ENCODE results near the gene MOV10L1. TPM values are rescaled to one million over a fixed set of nuclear protein-coding genes. Genes with fewer than 3 reads are reported as not detected.
A peak's percentile ranks its signal among the peaks of the same experiment; 100 is the strongest.

Gene MOV10L1
- total and polyA plus RNA-seq, 2 donors (not counting 1 experiment from before 2014, with no cell fraction given): 0.03 to 0.83 TPM

- no peak overlapping the region for H3K4me2 ChIP-seq (ENCODE audit: extremely low read depth, insufficient read depth, low read length)
Measured at GRCh38 chr22:50206599-50206998, 116.8 kb downstream of the MOV10L1 start.

DNA sequence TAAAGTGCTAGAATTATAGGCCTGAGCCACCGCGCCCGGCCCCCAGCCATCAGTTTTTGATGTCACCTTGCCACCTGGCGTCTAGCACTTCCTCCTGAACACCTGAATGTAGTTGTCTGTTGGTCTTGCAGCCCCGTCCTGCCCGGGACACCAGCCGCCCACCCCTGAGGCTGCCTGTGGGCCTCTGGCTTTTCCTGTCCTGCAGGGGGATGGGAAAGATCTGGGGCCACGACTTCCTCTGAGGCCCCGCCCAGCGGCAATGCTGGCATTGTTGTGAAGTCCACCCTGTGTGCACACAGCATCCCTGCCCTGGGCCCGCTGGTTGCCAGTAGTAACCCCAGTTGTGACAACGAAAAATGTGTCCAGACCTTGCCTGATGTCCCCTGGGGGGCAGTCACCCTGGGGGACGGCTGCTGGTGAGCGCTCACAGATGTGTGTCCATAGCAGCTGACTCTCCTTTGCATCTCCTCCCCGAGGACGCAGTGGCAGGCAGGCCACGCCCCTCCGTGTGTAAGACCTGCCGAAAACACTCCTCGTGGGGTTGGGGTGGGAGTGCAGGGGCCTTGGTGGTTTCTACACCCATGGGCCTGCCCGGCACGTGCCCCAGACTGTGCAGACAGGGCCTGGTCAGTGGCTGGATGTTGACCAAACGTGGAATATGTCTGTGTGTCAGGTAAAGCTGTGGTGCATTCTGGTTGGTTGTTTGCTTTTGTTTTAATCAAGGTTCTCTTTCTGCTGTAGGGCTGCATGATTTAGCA, 117.8 kb downstream of the MOV10L1 start:
- no peaks in the 10 kb centered on the region for H4K20me1 ChIP-seq (ENCODE audit: control insufficient read depth, extremely low read depth, insufficient read depth, low read length)
- no peak overlapping the region for H3K4me3 ChIP-seq (replicated peaks in 1 of 4; ENCODE audit: control extremely low read depth in 1 of 4, insufficient read depth in 1 of 4, low read depth in 3 of 4, low read length in 4 of 4)
- no peak overlapping the region for H3K27ac ChIP-seq (ENCODE audit: insufficient read depth, low read length)
- no peak for DNase-seq (ENCODE audit: low read depth in 2 of 2)
- H3K9ac ChIP-seq (ENCODE audit: insufficient read depth, low read length): no peak overlapping the region
- H3K79me2 ChIP-seq (ENCODE audit: control insufficient read depth, insufficient read depth, low read length): peaks cover 18% of the 10 kb centered on the region
- no peak overlapping the region for H3K4me2 ChIP-seq (ENCODE audit: extremely low read depth, insufficient read depth, low read length)
- H3K27me3 ChIP-seq (ENCODE audit: control insufficient read depth, insufficient read depth, low read length): no peaks in the 10 kb centered on the region
- no peaks in the 10 kb centered on the region for H3K4me1 ChIP-seq (ENCODE audit: control insufficient read depth, extremely low read depth, insufficient read depth, low read length)
- peaks cover 27% of the 10 kb centered on the region for H3K36me3 ChIP-seq (ENCODE audit: control insufficient read depth, insufficient read depth, low read length)
- no peaks in the 10 kb centered on the region for H3K9me3 ChIP-seq (ENCODE audit: control insufficient read depth, insufficient read depth, low read depth, low read length)
- no peak overlapping the region for H2AFZ ChIP-seq (ENCODE audit: low read length)
- TF ChIP-seq CTCF (conservative IDR thresholded peaks at IDR 0.05 in 1 of 2, IDR thresholded peaks at IDR 0.05 in 1 of 2; ENCODE audit: low read depth in 1 of 2, low read length in 2 of 2) (no peak), EZH2 (IDR thresholded peaks at IDR 0.05; ENCODE audit: low read length, missing control alignments) (no peak)

More at GRCh38 chr22:50206599-50206998, 116.8 kb downstream of the MOV10L1 start:
- TF ChIP-seq EZH2 (IDR thresholded peaks at IDR 0.05; ENCODE audit: low read length, missing control alignments) (no peak), CTCF (conservative IDR thresholded peaks at IDR 0.05 in 1 of 2, IDR thresholded peaks at IDR 0.05 in 1 of 2; ENCODE audit: low read depth in 1 of 2, low read length in 2 of 2) (peak; percentile 23 to 39)
- H3K9me3 ChIP-seq (ENCODE audit: control insufficient read depth, insufficient read depth, low read depth, low read length): no peaks in the 10 kb centered on the region
- no peak overlapping the region for H3K4me3 ChIP-seq (replicated peaks in 1 of 4; ENCODE audit: control extremely low read depth in 1 of 4, insufficient read depth in 1 of 4, low read depth in 3 of 4, low read length in 4 of 4)
- no peak overlapping the region for H2AFZ ChIP-seq (ENCODE audit: low read length)
- H3K9ac ChIP-seq (ENCODE audit: insufficient read depth, low read length): no peak overlapping the region
- no peaks in the 10 kb centered on the region for H4K20me1 ChIP-seq (ENCODE audit: control insufficient read depth, extremely low read depth, insufficient read depth, low read length)
- peak; percentile 35 to 49 for DNase-seq (ENCODE audit: low read depth in 2 of 2)
- peaks cover 2% of the 10 kb centered on the region for H3K4me1 ChIP-seq (ENCODE audit: control insufficient read depth, extremely low read depth, insufficient read depth, low read length)
- peaks cover 19% of the 10 kb centered on the region for H3K79me2 ChIP-seq (ENCODE audit: control insufficient read depth, insufficient read depth, low read length)
- H3K27me3 ChIP-seq (ENCODE audit: control insufficient read depth, insufficient read depth, low read length): no peaks in the 10 kb centered on the region
- H3K36me3 ChIP-seq (ENCODE audit: control insufficient read depth, insufficient read depth, low read length): peaks cover 25% of the 10 kb centered on the region
- no peak overlapping the region for H3K27ac ChIP-seq (ENCODE audit: insufficient read depth, low read length)

GRCh38 chr22:50208430-50208938, 118.7 kb downstream of the MOV10L1 start:
- Histone ChIP-seq H3K27me3 (ENCODE audit: control insufficient read depth, insufficient read depth, low read length) (no peaks in the 10 kb centered on the region), H3K4me1 (ENCODE audit: control insufficient read depth, extremely low read depth, insufficient read depth, low read length) (no peaks in the 10 kb centered on the region), H3K4me3 (replicated peaks in 1 of 4; ENCODE audit: control extremely low read depth in 1 of 4, insufficient read depth in 1 of 4, low read depth in 3 of 4, low read length in 4 of 4) (no peak overlapping the region), H3K9ac (ENCODE audit: insufficient read depth, low read length) (no peak overlapping the region), H3K4me2 (ENCODE audit: extremely low read depth, insufficient read depth, low read length) (no peak overlapping the region), H3K9me3 (ENCODE audit: control insufficient read depth, insufficient read depth, low read depth, low read length) (no peaks in the 10 kb centered on the region), H2AFZ (ENCODE audit: low read length) (no peak overlapping the region), H4K20me1 (ENCODE audit: control insufficient read depth, extremely low read depth, insufficient read depth, low read length) (no peaks in the 10 kb centered on the region), H3K36me3 (ENCODE audit: control insufficient read depth, insufficient read depth, low read length) (peaks cover 34% of the 10 kb centered on the region), H3K79me2 (ENCODE audit: control insufficient read depth, insufficient read depth, low read length) (peaks cover 17% of the 10 kb centered on the region), H3K27ac (ENCODE audit: insufficient read depth, low read length) (no peak overlapping the region)
- no peak for DNase-seq (ENCODE audit: low read depth in 2 of 2)
- TF ChIP-seq EZH2 (IDR thresholded peaks at IDR 0.05; ENCODE audit: low read length, missing control alignments) (no peak), CTCF (conservative IDR thresholded peaks at IDR 0.05 in 1 of 2, IDR thresholded peaks at IDR 0.05 in 1 of 2; ENCODE audit: low read depth in 1 of 2, low read length in 2 of 2) (no peak)

Data from fibroblast of lung (primary cell).